Keratinocyte (primary cell): ENCODE results near the gene SNX30. TPM values are rescaled to one million over a fixed set of nuclear protein-coding genes. Genes with fewer than 3 reads are reported as not detected.

Experiments
- DNase-seq: peaks from one replicate; pipeline ENCODE4 v3.0.0-alpha.2; 2011; ENCODE audit warnings: low read depth, missing footprints, low spot score
- FAIRE-seq: peaks from 2 replicates; lab custom pipeline; 2011; peaks lifted over from hg19 to GRCh38; lab: Jason Lieb, UNC
- H2AFZ ChIP-seq: 2 replicates; pipeline ENCODE4 v1.6.0; 2012; ENCODE audit warnings: low read length, control low read depth, inconsistent platforms; ENCODE audit not compliant: control insufficient read depth
- H3K27ac ChIP-seq: 2 replicates; pipeline ENCODE4 v1.5.1; 2011; ENCODE audit warnings: low read length; ENCODE audit not compliant: control insufficient read depth, insufficient read depth
- H3K27me3 ChIP-seq: 3 replicates; pipeline ENCODE4 v1.6.0; 2011; ENCODE audit warnings: low read length; ENCODE audit not compliant: control insufficient read depth, insufficient read depth; ENCODE audit errors: extremely low read depth
- H3K36me3 ChIP-seq, 2 experiments: 2 replicates in 1 of 2; 3 replicates in 1 of 2; pipeline ENCODE4 v1.5.1; 2011; ENCODE audit warnings: low read length in 2 of 2, mild to moderate bottlenecking in 1 of 2; ENCODE audit not compliant: control insufficient read depth in 2 of 2, insufficient read depth in 2 of 2; ENCODE audit errors: extremely low read depth in 1 of 2
- H3K4me1 ChIP-seq: 3 replicates; pipeline ENCODE4 v1.5.1; 2011; ENCODE audit warnings: low read length; ENCODE audit not compliant: control insufficient read depth, insufficient read depth; ENCODE audit errors: extremely low read depth
- H3K4me2 ChIP-seq: 3 replicates; pipeline ENCODE4 v1.6.0; 2011; ENCODE audit warnings: low read depth, low read length; ENCODE audit not compliant: control insufficient read depth, insufficient read depth; ENCODE audit errors: extremely low read depth
- H3K4me3 ChIP-seq, 3 experiments: fragments of 200-600 bp in 1 of 3; sonication (generic) in 1 of 3; 2 replicates in 2 of 3; 3 replicates in 1 of 3; pipeline ENCODE4 v1.5.1; 2011 to 2016; ENCODE audit warnings: low read length in 3 of 3, mild to moderate bottlenecking in 3 of 3, control low read depth in 2 of 3, inconsistent platforms in 1 of 3, low read depth in 1 of 3, mixed read lengths in 1 of 3, mixed run types in 1 of 3, moderate library complexity in 1 of 3; ENCODE audit not compliant: control insufficient read depth in 2 of 3, insufficient read depth in 2 of 3; ENCODE audit errors: extremely low read depth in 1 of 3
- H3K79me2 ChIP-seq: 2 replicates; pipeline ENCODE4 v1.6.0; 2012; ENCODE audit warnings: low read length; ENCODE audit not compliant: control insufficient read depth, insufficient read depth
- H3K9ac ChIP-seq: 3 replicates; pipeline ENCODE4 v1.6.0; 2011; ENCODE audit warnings: low read length; ENCODE audit not compliant: control insufficient read depth, insufficient read depth; ENCODE audit errors: extremely low read depth
- H3K9me1 ChIP-seq: 3 replicates; pipeline ENCODE4 v1.6.0; 2011; ENCODE audit warnings: low read length; ENCODE audit not compliant: control insufficient read depth, insufficient read depth; ENCODE audit errors: extremely low read depth
- H3K9me3 ChIP-seq: 2 replicates; pipeline ENCODE4 v1.5.1; 2012; ENCODE audit warnings: low read depth, low read length; ENCODE audit not compliant: control insufficient read depth
- H4K20me1 ChIP-seq: 3 replicates; pipeline ENCODE4 v1.6.0; 2011; ENCODE audit warnings: low read length; ENCODE audit not compliant: control insufficient read depth, insufficient read depth; ENCODE audit errors: extremely low read depth
- EZH2 ChIP-seq: IDR thresholded peaks from one replicate; pipeline ENCODE4 v1.6.1; 2012; ENCODE audit warnings: inconsistent platforms, mild to moderate bottlenecking, low read length, moderate library complexity
- dilution Hi-C: fragments of 300-500 bp; cut with MboI; formaldehyde crosslinking; loops from one replicate; pipeline ENCODE4 v1.7.0; 2020; ENCODE audit warnings: low sequenced_read_pairs; ENCODE audit not compliant: extremely low pct_ligation_motif_present
- polyA plus RNA-seq, 5 experiments: library from polyadenylated mRNA; depleted of rRNA in 3 of 5; stranded (reverse) in 3 of 5; stranded (forward) in 1 of 5; unstranded in 1 of 5; fragments of >200 nt; gene quantifications; 1 replicate in 1 of 5; 2 replicates in 3 of 5; 3 replicates in 1 of 5; pipeline versions ENCODE4 v1.2.1 to v1.2.3, GENCODE V29; 2011 to 2012; ENCODE audit warnings: missing spikeins in 2 of 5, low read depth in 1 of 5, low replicate concordance in 1 of 5
- TF ChIP-seq, protein P1 (sequence below), 3 experiments: IDR thresholded peaks in 1 of 3; conservative IDR thresholded peaks in 1 of 3; optimal IDR thresholded peaks in 1 of 3; 2 replicates in 2 of 3; 3 replicates in 1 of 3; pipeline versions ENCODE3 to v1.5.1; 2011; ENCODE audit warnings: low read length in 3 of 3, mild to moderate bottlenecking in 3 of 3, moderate library complexity in 2 of 3, control low read depth in 1 of 3, inconsistent platforms in 1 of 3; ENCODE audit not compliant: insufficient read depth in 2 of 3; ENCODE audit errors: extremely low read depth in 1 of 3

The SNX30 gene
- polyA plus RNA-seq, 1 donor (not counting 4 experiments of a cell fraction or from before 2014, with no cell fraction given) = 9.0 TPM

DNA sequence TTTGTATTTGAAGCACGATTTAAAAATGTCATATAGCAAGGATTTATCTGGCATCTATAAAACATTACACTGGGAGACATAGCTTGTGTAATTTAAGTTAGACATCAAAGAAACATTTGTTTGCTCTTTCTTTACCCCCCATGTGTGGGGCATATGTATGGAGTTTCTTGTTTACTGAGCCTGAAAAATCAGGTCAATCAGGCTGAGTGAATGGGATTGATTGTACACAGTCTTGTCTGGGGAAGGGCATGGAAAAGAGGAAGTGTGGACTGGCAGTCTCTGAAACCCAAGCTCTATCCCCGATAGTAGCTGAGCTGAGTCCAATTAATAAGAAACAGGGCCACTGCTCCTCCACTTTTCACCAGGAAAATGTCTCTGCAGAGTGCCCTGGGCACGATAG is 90.7 kb downstream of the SNX30 start:
- Histone ChIP-seq H3K9me3 (no peaks in the 10 kb centered on the region), H3K27ac (no peak overlapping the region), H3K4me3 (no peak overlapping the region), H3K9me1 (no peaks in the 10 kb centered on the region), H3K9ac (no peak overlapping the region), H3K36me3 (peaks cover 4 to 13% of the 10 kb centered on the region in 2 experiments), H3K4me2 (no peak overlapping the region), H3K79me2 (no peaks in the 10 kb centered on the region), H2AFZ (no peak overlapping the region), H3K4me1 (peaks cover 2% of the 10 kb centered on the region), H3K27me3 (no peaks in the 10 kb centered on the region), H4K20me1 (no peaks in the 10 kb centered on the region)
- TF ChIP-seq, protein P1, sequence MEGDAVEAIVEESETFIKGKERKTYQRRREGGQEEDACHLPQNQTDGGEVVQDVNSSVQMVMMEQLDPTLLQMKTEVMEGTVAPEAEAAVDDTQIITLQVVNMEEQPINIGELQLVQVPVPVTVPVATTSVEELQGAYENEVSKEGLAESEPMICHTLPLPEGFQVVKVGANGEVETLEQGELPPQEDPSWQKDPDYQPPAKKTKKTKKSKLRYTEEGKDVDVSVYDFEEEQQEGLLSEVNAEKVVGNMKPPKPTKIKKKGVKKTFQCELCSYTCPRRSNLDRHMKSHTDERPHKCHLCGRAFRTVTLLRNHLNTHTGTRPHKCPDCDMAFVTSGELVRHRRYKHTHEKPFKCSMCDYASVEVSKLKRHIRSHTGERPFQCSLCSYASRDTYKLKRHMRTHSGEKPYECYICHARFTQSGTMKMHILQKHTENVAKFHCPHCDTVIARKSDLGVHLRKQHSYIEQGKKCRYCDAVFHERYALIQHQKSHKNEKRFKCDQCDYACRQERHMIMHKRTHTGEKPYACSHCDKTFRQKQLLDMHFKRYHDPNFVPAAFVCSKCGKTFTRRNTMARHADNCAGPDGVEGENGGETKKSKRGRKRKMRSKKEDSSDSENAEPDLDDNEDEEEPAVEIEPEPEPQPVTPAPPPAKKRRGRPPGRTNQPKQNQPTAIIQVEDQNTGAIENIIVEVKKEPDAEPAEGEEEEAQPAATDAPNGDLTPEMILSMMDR (optimal IDR thresholded peaks at IDR 0.05 in 1 of 3, IDR thresholded peaks at IDR 0.05 in 1 of 3, conservative IDR thresholded peaks at IDR 0.05 in 1 of 3; ENCODE audit: extremely low read depth in 1 of 3, insufficient read depth in 2 of 3, low read length in 3 of 3) = no peak
- dilution Hi-C loops = no loop called here
- no peak for FAIRE-seq
- DNase-seq = no peak

DNA sequence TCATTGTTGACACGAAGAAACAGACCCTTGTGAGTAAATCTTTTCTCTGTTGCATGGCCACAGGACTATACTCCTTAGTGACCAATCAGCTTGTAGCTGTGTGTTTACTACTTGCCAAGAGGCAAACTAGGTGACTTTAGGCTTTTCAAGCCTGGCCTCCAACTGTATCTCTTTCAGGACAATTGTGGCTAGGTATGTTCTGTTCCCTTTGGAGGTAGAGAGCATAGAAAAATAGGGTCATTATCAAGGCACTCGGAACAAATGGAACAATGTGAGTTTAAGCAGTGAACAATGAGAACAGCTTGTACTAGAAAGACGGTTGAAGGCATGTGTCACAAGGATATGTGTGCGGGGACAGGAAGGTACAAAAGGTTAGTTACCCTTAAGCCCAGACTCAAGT is 92.0 kb downstream of the SNX30 start:
- Histone ChIP-seq H3K4me3 (no peak overlapping the region), H3K9me3 (no peaks in the 10 kb centered on the region), H4K20me1 (no peaks in the 10 kb centered on the region), H3K79me2 (no peaks in the 10 kb centered on the region), H3K27me3 (no peaks in the 10 kb centered on the region), H3K9ac (no peak overlapping the region), H3K36me3 (peaks cover 4 to 8% of the 10 kb centered on the region in 2 experiments), H3K4me2 (no peak overlapping the region), H3K27ac (no peak overlapping the region), H3K9me1 (no peaks in the 10 kb centered on the region), H2AFZ (no peak overlapping the region), H3K4me1 (peaks cover 2% of the 10 kb centered on the region)
- no peak for DNase-seq
- dilution Hi-C loops = no loop called here
- no peak for FAIRE-seq
- no peak for TF ChIP-seq EZH2
- TF ChIP-seq, protein P1 (optimal IDR thresholded peaks at IDR 0.05 in 1 of 3, IDR thresholded peaks at IDR 0.05 in 1 of 3, conservative IDR thresholded peaks at IDR 0.05 in 1 of 3; ENCODE audit: extremely low read depth in 1 of 3, insufficient read depth in 2 of 3, low read length in 3 of 3) = no peak
